ENCODE results near the gene OR8A1.
A peak's percentile ranks its signal among the peaks of the same experiment; 100 is the strongest.

The OR8A1 gene

DNA sequence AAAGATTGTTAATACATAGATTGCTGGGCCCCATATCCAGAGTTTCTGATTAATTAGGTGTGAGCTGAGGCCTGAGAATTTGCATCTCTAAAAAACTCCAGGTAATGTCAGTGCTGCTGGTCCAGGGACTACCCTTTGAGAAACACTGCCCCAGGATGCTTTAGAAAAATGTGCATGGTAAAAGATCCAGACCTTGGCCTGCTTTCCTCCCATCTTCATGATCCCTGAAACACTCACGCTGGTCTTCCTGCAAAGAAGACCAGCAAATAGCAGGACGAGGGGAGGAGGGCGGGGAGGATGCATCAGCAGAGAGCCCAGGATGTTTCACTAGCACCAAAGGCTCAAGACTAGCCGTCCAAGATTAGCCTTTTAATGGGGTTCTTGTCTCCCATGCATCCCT is at the start of gene OR8A1:
Gene OR8A1 (plus strand): TSS at position 301 of the 400 bp plus-strand sequence. CDS start 123 bp downstream, outside the sequence.
- no peak for DNase-seq (ENCODE audit: low read depth in 2 of 2)

GRCh38 chr11:124520550-124520854 is 49.3 kb upstream of the OR8A1 start:
- no peak for DNase-seq (ENCODE audit: low read depth in 2 of 2)

- DNase-seq (ENCODE audit: low read depth in 2 of 2), result no peak
Measured at GRCh38 chr11:124533626-124534025, 36.2 kb upstream of the OR8A1 start.

- no peak for DNase-seq (ENCODE audit: low read depth in 2 of 2)
Measured at GRCh38 chr11:124534051-124534450, 35.7 kb upstream of the OR8A1 start.

- DNase-seq (ENCODE audit: low read depth in 2 of 2), result no peak
Measured at GRCh38 chr11:124535552-124536232, 34.1 kb upstream of the OR8A1 start.

DNA sequence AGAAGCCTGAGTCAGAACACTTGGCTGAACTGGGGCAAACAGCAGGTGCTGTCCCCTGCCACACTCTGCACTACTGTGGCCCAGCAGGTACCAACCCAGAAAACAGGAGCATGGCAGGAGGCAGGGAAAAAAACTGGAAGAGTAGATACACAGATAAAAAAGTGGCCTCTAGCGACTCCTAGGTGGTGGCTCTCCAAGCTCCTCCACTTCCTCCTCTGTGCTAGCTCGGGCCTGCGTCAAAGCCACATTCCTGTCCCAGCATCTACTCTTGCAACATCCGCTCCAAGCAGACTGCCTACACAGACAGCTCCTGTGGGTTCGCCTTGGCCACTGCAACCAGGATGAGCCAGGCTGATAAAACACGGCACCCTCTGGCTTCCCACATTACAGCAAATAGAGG is 33.3 kb upstream of the OR8A1 start:
- no peak for DNase-seq (ENCODE audit: low read depth in 2 of 2)

GRCh38 chr11:124538019-124538418 is 31.8 kb upstream of the OR8A1 start:
- DNase-seq (ENCODE audit: low read depth in 2 of 2), result no peak

- no peak for DNase-seq (ENCODE audit: low read depth in 2 of 2)
Measured at GRCh38 chr11:124541204-124541603, 28.6 kb upstream of the OR8A1 start.

- DNase-seq (ENCODE audit: low read depth in 2 of 2), result no peak
Measured at GRCh38 chr11:124543145-124543544, 26.7 kb upstream of the OR8A1 start.

- DNase-seq (ENCODE audit: low read depth in 2 of 2), result no peak
Measured at GRCh38 chr11:124543554-124543953, 26.2 kb upstream of the OR8A1 start, which contains the start of gene OR8B12. OR8B12 (minus strand) TSS chr11:124543654; CDS start chr11:124543654, 0 bp downstream.

GRCh38 chr11:124551189-124551588 is 18.6 kb upstream of the OR8A1 start:
- DNase-seq (ENCODE audit: low read depth in 2 of 2), result no peak

- no peak for DNase-seq (ENCODE audit: low read depth in 2 of 2)
Measured at GRCh38 chr11:124551987-124552386, 17.8 kb upstream of the OR8A1 start.

DNA sequence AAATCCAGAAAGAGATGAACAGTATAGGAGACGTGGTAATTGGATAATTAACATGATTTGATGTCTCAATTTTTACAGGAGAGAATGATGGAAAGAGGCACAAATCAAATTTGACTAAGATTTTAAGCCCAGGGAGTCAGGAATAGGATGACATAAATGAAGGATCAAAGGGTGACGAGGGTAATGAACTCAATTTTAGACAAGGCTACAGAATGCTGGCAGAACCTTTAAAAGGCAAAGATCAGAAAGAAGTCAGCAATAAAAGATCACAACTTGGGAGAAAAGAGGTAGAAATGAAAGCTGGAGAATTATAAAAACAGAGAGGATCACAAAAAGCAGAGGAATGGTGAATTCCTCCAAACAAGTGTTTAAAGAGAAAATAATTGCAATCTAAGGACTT is 13.0 kb upstream of the OR8A1 start:
- DNase-seq (ENCODE audit: low read depth in 2 of 2), result no peak

- no peak for DNase-seq (ENCODE audit: low read depth in 2 of 2)
Measured at GRCh38 chr11:124570160-124570559, 363 bp downstream of the OR8A1 start.

- DNase-seq (ENCODE audit: low read depth in 2 of 2), result no peak
Measured at GRCh38 chr11:124577716-124578427, 8.1 kb downstream of the OR8A1 start.

DNA sequence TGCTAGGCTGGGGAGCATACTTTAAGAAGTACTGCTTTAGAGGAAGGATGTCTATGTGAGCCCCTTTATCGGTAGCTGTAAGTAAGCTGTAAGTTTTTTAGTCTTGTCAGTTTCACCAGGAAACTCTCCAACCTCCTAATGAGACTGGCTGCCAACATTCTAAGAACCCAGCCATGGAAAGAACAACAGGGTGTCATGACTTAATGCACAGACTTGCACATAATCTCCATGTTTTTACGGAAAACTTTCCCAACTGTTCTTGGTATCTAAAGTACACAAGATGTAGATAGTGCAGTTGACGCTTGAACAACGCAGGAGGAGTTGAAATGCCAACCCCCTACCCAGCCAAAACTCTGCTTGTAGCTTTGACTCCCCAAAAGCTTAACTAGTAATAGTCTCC is 9.0 kb downstream of the OR8A1 start:
- DNase-seq (ENCODE audit: low read depth in 2 of 2), result no peak

- no peak for DNase-seq (ENCODE audit: low read depth in 2 of 2)
Measured at GRCh38 chr11:124581817-124582216, 12.0 kb downstream of the OR8A1 start.

GRCh38 chr11:124582565-124582964 is 12.8 kb downstream of the OR8A1 start:
- DNase-seq (ENCODE audit: low read depth in 2 of 2), result no peak

DNA sequence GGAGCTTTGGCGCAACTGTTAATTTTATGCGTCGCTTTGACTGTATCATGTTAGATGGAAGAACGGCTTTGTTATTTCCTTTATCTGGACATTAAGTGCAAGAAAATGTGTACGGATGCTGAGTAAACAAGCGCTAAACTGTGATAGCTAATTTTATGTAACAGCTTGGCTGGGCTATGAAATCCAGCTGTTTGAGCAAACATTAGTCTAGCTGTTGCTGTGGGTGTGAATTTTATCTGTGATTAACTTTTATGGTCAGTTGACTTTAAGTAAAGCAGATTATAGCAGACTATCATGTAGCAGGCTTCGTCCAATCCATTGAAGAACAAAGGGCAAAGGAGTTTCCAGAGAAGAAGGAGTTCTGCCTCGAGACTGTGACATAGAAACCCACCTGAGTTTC is 14.0 kb downstream of the OR8A1 start:
- DNase-seq (ENCODE audit: low read depth in 2 of 2), result no peak

DNA sequence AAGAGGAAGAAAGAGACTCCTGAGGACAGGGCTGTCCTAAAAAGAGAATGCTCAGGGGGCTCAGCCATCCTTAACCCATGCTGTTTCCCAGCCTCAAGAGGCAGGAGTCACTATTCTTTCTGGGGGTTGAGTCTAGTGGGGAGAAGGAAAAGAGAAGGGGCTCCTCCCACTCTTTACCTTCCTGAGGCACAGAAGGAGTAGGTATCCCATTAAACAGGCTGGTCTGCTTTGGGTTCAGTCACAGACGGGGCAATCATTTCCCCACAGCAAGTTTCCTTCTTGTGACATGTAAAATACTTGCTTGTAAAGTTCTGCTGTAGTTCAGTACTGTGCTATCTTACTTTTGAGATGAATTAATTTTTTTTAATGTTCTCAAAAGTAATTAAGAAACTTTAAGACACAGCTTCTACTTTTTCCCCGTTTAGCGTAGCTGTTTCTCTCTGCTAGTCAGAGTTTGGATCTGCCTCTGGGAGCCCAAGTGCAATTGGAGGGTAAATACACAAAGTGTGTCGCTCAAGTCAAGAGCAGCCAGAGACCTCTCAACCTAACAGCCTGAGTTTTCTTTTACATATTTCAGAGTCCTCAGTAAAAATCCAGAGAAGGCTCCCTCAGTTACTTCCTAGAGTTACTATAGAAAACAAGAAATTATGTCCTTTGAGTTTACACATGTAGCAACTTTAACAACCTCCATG is 15.0 kb downstream of the OR8A1 start:
- no peak for DNase-seq (ENCODE audit: low read depth in 2 of 2)

GRCh38 chr11:124586238-124586860 is 16.6 kb downstream of the OR8A1 start:
- DNase-seq (ENCODE audit: low read depth in 2 of 2), result peak in 1 of 2 donors; percentile 2

- no peak for DNase-seq (ENCODE audit: low read depth in 2 of 2)
Measured at GRCh38 chr11:124591430-124591829, 21.6 kb downstream of the OR8A1 start.
